Smooth muscle cell (in vitro differentiated cells): ENCODE data around the gene LCORL. TPM values are rescaled to one million over a fixed set of nuclear protein-coding genes. Genes with fewer than 3 reads are reported as not detected.

Experiments
- DNase-seq: peaks from one replicate; lab custom pipeline; 2025; ENCODE audit not compliant: unreplicated experiment; lab: John Stamatoyannopoulos, UW
- H2AFZ ChIP-seq: fragments of 200-600 bp; sonication (generic); 2 replicates; pipeline ENCODE4 v1.6.0; 2016; ENCODE audit warnings: antibody characterized with exemption, low read depth, mild to moderate bottlenecking
- H3F3A ChIP-seq: fragments of 200-600 bp; sonication (generic); 2 replicates; pipeline ENCODE4 v1.6.0; 2017; ENCODE audit warnings: antibody characterized with exemption, low read depth
- H3K27ac ChIP-seq: fragments of 200-600 bp; sonication (generic); 2 replicates; pipeline ENCODE4 v1.5.1; 2016; ENCODE audit warnings: low read depth, mild to moderate bottlenecking
- H3K27me3 ChIP-seq: fragments of 200-600 bp; sonication (generic); 2 replicates; pipeline ENCODE4 v1.6.1; 2016; ENCODE audit warnings: low read depth, mild to moderate bottlenecking
- H3K36me3 ChIP-seq: fragments of 200-600 bp; sonication (generic); 2 replicates; pipeline ENCODE4 v1.5.1; 2016; ENCODE audit warnings: low read depth
- H3K4me1 ChIP-seq: fragments of 200-600 bp; sonication (generic); 2 replicates; pipeline ENCODE4 v1.5.1; 2016; ENCODE audit warnings: low read depth
- H3K4me2 ChIP-seq: fragments of 200-600 bp; sonication (generic); 2 replicates; pipeline ENCODE4 v1.6.0; 2016; ENCODE audit warnings: mild to moderate bottlenecking
- H3K4me3 ChIP-seq: fragments of 200-600 bp; sonication (generic); 2 replicates; pipeline ENCODE4 v1.5.1; 2016; ENCODE audit warnings: mild to moderate bottlenecking
- H3K79me2 ChIP-seq: fragments of 200-600 bp; sonication (generic); 2 replicates; pipeline ENCODE4 v1.6.0; 2016; ENCODE audit warnings: low read depth, mild to moderate bottlenecking
- H3K9ac ChIP-seq: fragments of 200-600 bp; sonication (generic); 2 replicates; pipeline ENCODE4 v1.6.0; 2016; ENCODE audit warnings: low read depth
- H3K9me3 ChIP-seq: fragments of 200-600 bp; sonication (generic); replicated peaks from 2 replicates; pipeline ENCODE4 v1.5.1; 2016; ENCODE audit warnings: low read depth
- H4K20me1 ChIP-seq: fragments of 200-600 bp; sonication (generic); 2 replicates; pipeline ENCODE4 v1.6.0; 2016; ENCODE audit warnings: low read depth
- WGBS: methylation state at CpG from one replicate; pipeline ENCODE4 v1.1.7; 2016; ENCODE audit warnings: low lambda C conversion rate; 5-methylcytosine and 5-hydroxymethylcytosine counted together
- polyA plus RNA-seq: library from polyadenylated mRNA; unstranded; fragments of >200 nt; fragmentation: Nextera tagmentation; extraction: Ambion mirVana; gene quantifications from 2 replicates; pipeline ENCODE4 v1.2.1, GENCODE V29; 2016
- total RNA-seq: library from RNA; depleted of rRNA; stranded (reverse); fragments of >200 nt; gene quantifications from 2 replicates; pipeline ENCODE4 v1.2.3, GENCODE V29; 2014
- TF ChIP-seq, protein P1 (sequence below): fragments of 200-600 bp; sonication (generic); IDR thresholded peaks from 2 replicates; pipeline ENCODE4 v1.5.1; 2017; ENCODE audit warnings: borderline replicate concordance, mild to moderate bottlenecking, antibody characterized with exemption; ENCODE audit not compliant: insufficient read depth, poor library complexity, severe bottlenecking

Gene LCORL
- total and polyA plus RNA-seq, 2 experiments from 2014 or later = 11.2 to 16.6 TPM

DNA sequence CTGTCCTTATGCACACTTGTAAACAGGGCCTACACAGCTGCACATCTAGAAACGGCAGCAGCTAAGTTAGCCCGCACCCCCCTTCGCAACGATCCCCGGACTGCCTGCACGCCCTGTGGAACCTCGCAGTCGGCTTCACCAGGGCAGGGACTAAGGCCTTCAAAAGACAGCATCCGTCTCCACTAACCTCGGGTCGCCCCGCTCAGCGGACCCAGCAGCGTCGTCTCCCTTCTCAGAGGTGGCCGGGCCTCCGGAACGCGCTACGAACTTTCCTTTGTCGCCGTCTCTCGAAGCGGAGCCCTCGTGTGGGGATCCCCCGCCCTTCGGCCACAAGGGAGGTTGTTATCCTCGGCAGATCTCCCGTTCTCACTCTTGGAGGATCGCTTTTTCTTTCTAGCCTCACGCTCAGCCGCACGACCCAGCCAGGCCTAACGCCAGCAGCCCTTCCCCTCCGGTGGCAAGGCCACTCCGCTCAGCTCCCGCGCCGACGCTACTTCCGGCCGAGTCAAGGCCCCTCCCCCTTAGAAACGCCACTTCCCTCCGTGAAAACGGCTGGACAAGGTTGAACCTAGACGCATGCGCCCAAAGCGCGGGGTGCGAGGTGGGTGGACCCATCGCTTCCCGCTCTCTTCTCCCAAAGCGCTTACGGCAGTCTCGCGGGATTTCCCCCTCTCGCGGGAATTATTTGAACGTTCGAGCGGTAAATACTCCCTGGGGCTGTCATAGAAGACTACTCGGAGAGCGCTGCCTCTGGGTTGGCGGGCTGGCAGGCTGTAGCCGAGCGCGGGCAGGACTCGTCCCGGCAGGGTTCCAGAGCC lies 211.1 kb downstream of the LCORL start, which contains the start of the genes DCAF16 and NCAPG:
DCAF16 (minus strand) TSS at position 498 of the 818 bp plus-strand sequence. CDS start 6,616 bp downstream, outside the sequence.
NCAPG (plus strand) TSS at position 720 of the 818 bp plus-strand sequence. CDS start 99 bp downstream, outside the sequence.
- Histone ChIP-seq H3K36me3 (no peaks in the 10 kb centered on the region), H3K4me3 (peak within 1 kb of the TSS; percentile 83), H3K27me3 (no peaks in the 10 kb centered on the region), H3K9ac (peak within 1 kb of the TSS; percentile 98), H3F3A (no peaks in the 10 kb centered on the region), H4K20me1 (peaks cover 43% of the 10 kb centered on the region), H3K4me1 (peaks cover 48% of the 10 kb centered on the region), H3K9me3 (no peaks in the 10 kb centered on the region), H2AFZ (peak within 1 kb of the TSS; percentile 92), H3K27ac (peak within 1 kb of the TSS; percentile 97), H3K79me2 (peaks cover 89% of the 10 kb centered on the region), H3K4me2 (peak within 1 kb of the TSS; percentile 90)
- 1% methylated on average over 69 of the region's 69 CpGs for WGBS
- TF ChIP-seq, protein P1, sequence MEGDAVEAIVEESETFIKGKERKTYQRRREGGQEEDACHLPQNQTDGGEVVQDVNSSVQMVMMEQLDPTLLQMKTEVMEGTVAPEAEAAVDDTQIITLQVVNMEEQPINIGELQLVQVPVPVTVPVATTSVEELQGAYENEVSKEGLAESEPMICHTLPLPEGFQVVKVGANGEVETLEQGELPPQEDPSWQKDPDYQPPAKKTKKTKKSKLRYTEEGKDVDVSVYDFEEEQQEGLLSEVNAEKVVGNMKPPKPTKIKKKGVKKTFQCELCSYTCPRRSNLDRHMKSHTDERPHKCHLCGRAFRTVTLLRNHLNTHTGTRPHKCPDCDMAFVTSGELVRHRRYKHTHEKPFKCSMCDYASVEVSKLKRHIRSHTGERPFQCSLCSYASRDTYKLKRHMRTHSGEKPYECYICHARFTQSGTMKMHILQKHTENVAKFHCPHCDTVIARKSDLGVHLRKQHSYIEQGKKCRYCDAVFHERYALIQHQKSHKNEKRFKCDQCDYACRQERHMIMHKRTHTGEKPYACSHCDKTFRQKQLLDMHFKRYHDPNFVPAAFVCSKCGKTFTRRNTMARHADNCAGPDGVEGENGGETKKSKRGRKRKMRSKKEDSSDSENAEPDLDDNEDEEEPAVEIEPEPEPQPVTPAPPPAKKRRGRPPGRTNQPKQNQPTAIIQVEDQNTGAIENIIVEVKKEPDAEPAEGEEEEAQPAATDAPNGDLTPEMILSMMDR = no peak
- DNase-seq = peak; percentile 94

DNA sequence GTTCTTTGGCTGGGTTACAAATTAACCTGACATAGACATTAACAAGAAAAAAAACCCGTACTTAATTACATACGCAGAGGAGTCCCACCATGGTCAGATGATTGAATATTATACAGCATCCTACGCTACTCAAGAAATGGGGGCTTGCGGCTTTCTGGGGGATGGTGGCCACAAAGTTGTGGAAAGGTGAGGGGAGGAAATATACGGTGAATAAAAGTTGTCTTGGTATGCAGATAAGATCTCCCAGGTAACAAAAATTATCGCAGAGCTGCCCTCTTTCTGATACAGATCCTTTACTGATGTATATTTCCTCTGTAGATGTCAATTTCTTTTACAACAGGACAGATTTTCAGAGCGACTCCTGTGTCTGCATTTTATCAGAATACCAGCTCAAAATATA lies 211.9 kb downstream of the LCORL start:
- peak overlapping the region; percentile 98 for H3K9ac ChIP-seq
- H3F3A ChIP-seq = no peaks in the 10 kb centered on the region
- H3K4me3 ChIP-seq = peak overlapping the region; percentile 83
- peaks cover 92% of the 10 kb centered on the region for H3K79me2 ChIP-seq
- H3K27me3 ChIP-seq = no peaks in the 10 kb centered on the region
- peak overlapping the region; percentile 97 for H3K27ac ChIP-seq
- TF ChIP-seq, protein P1 = no peak
- H3K36me3 ChIP-seq = no peaks in the 10 kb centered on the region
- DNase-seq = no peak
- H3K4me2 ChIP-seq = peak overlapping the region; percentile 87
- H2AFZ ChIP-seq = no peak overlapping the region
- 7% methylated on average over 7 of the region's 7 CpGs for WGBS
- H3K4me1 ChIP-seq = peaks cover 48% of the 10 kb centered on the region
- H4K20me1 ChIP-seq = peaks cover 52% of the 10 kb centered on the region
- no peaks in the 10 kb centered on the region for H3K9me3 ChIP-seq

DNA sequence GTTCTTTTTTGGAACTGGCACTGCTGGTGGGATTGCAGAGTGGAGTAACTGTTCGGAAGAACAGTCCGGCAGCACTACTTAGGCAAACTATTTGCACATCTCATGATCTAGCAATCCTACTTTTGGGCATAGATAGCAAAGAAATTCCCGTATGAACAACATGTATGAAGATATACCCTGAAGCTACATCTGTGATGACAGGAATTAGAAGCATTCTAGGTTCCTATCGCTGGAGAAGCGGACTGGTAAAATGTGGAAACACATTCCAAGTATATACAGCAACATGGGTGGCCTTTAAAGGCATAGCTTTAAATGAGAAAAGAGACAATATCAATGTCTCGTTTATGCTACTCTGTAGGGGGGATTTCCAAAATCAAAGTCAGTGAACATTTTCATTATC lies 214.1 kb downstream of the LCORL start:
- TF ChIP-seq, protein P1 = no peak
- Histone ChIP-seq H3F3A (no peaks in the 10 kb centered on the region), H3K4me2 (peak overlapping the region; percentile 87), H3K36me3 (peaks cover 10% of the 10 kb centered on the region), H2AFZ (no peak overlapping the region), H3K9me3 (no peaks in the 10 kb centered on the region), H3K27me3 (no peaks in the 10 kb centered on the region), H4K20me1 (peaks cover 65% of the 10 kb centered on the region), H3K79me2 (peaks cover 71% of the 10 kb centered on the region), H3K4me3 (peak overlapping the region; percentile 83), H3K9ac (no peak overlapping the region), H3K27ac (no peak overlapping the region), H3K4me1 (peaks cover 35% of the 10 kb centered on the region)
- 41% methylated on average over 6 of the region's 6 CpGs for WGBS
- no peak for DNase-seq
